Measurements from ENCODE around the gene CNTNAP2.

Gene CNTNAP2

DNA sequence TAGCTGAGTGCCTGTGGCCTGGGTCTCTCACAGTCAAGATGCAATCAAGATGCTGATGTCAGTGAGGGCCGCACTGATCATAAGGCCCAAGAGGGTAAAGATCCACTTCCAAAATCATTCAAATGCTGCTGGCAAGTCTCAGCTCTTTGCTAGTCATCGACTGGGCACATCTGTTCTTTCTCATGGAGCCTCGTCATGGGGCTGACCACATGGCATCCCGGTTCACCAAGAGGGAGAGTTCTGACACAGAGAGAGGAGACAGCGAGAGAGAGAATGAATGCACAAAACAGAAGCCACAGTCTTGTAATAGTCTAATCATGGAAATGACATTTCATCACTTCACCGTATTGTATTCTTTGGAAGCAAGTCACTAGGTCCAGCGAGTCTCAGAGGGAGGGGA is 1406.5 kb downstream of the CNTNAP2 start:
- no peak for DNase-seq

DNA sequence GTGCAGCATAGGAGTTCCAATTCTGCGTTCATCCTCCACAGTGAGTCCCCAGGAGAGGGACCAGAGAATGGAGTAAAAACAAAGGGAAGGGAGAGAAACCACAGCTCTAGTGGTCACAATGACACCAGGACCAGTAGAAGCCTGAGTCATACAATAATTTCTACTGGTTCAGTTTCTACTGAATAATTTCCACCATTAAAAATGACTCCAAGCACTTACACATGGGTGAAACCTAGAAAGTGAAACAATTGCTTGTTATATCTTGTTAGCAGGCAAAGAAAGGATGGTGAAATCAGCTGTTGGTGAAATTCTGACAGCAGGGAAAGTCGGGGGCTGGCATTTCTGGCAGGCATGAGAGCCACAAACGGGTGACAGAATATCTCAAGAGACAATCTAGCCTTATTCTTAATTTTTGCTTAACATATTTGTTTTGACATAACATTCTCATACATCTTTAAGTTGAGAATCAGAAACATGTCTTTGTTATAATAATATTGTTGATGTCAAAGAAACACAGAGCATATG is 1408.2 kb downstream of the CNTNAP2 start:
- DNase-seq = no peak

DNA sequence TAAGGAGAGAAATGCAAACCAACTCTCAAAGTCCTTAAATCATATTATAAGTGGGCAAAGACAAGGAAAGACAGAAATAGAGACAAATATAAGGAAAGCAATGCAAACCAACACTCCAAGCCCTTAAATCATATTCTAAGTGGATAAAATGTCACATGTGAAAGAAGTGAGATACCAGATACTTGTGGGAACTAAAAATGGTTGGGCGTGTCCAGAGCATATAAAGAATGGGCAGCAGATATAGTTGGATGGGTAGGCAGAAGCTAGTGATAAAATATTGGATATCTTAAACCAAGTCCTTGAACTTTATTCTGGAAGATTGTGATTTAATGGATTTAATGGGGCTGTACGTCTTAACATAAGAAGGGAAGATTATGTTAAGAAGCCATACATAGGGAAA is 1408.7 kb downstream of the CNTNAP2 start:
- no peak for DNase-seq

DNA sequence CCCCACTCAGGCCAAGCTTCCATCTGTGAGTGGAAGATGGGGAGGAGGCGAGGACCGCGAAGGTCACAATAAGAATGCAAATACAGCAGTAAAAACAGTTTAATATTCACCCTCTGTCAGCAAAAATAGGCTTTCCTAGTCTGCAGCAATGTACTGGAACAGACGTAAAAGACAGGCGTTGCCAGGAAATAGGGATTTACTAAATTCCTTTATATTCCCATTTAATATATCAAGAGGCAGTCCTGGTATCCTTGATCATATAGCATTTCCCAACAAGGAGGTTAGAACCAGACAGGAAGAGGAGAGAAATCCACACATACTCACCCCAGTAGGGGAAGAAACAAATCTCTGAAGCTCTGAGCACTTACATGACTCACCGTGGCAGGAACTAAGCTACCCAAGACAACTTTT is 1419.1 kb downstream of the CNTNAP2 start:
- DNase-seq = no peak

GRCh38 chr7:147539685-147540084 is 1423.1 kb downstream of the CNTNAP2 start:
- no peak for DNase-seq

DNA sequence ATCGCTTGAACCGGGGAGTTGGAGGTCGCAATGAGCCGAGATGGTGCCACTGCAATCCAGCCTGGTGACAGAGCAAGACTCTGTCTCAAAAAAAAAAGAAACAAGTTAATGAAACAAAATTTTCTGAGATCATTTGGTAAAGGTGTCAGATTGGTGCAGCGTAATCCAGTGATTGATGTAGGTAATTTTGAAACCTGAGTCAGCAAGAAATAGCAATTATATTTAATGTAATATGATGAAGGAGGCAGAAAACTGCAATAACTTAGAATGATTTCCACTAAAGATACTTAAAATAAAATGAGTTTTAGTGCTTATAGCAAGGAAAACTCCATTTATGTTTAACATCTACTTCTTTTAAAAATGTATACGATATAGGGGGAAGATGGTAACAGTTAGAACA is 1424.1 kb downstream of the CNTNAP2 start:
- no peak for DNase-seq

DNA sequence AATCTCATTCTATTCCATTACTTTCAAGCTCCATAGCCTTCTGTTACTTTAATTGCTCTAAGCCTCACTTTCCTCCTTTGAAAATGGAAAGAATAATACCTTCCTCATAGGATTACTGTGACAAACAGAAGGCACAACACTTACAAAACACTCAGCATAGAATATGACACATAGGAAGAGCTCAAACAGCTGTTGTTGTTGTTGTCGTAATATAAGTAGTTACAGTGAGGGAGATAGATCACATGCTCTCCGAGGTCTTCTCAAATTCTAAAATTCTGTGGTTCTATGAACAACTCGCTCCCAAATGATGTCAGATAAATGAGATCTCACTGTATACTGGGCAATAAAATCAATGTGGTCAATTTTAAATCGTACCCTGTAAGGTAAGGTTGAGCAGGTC is 1424.7 kb downstream of the CNTNAP2 start:
- no peak for DNase-seq

DNA sequence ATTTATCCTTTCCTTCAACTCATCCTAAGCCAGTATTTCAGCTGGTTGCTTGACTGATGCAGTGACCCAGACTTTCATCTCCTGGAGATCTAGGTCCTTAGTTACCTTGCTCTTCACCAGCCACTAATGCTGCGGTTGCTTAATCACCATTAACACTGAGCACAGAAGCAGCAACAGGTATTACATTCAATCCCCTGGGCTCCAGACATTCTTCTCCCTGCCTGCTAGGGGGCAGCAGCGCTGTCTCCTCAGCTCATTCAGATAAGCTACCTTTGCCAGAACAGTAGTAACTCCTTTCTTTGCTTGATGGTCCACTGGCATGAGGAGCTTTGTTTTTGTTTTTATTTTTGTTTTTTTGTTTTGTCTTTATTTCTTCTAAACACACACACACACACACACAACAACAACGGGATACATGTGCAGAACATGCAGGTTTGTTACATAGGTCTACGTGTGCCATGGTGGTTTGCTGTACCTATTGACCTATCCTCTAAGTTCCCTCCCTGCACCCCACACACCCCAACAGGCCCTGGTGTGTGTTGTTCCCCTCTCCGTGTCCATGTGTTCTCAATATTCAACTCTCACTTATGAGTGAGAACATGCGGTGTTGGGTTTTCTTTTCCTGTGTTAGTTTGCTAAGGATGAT is 1430.8 kb downstream of the CNTNAP2 start:
- peak; percentile 16 for DNase-seq

DNA sequence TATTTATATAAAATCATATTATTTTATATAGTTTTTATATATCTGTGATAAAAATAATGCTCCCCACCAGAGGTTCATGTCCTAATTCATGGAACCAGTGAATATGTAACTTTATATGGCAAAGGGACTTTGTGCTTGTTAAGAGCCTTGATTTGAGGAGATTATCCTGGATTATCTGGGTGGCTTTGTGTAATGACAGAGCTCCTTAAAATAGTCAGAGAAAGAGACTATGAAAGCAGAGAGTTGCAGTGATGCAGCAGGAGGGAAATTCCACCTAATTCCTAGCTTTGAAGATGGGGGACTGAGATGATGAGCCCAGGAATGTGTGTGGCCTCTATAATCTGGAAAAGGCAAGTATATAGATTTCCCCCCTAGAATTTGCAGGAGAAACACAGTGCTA is 1439.7 kb downstream of the CNTNAP2 start:
- no peak for DNase-seq

DNA sequence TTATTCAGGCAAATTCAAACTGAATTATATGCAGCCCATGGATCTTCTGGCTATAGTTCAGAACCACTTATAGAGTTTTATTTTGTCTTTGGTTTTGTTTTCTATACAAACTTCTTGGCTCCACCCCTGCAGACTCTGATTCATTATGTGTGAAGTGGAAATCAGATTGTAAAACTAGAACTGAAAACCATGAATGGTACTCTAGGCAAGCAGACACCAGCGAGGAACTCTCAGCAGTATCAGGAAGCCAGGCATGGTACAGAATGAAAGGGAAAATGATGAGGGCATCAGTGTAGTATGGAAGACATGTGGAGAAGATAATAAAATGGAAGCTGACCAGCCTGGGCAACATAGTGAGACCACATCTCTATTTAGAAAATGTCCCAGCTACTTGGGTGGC is 1447.1 kb downstream of the CNTNAP2 start:
- no peak for DNase-seq

- no peak for DNase-seq
Observed at GRCh38 chr7:147564786-147565476, 1448.3 kb downstream of the CNTNAP2 start.

- no peak for DNase-seq
Observed at GRCh38 chr7:147567043-147567442, 1450.4 kb downstream of the CNTNAP2 start.

DNA sequence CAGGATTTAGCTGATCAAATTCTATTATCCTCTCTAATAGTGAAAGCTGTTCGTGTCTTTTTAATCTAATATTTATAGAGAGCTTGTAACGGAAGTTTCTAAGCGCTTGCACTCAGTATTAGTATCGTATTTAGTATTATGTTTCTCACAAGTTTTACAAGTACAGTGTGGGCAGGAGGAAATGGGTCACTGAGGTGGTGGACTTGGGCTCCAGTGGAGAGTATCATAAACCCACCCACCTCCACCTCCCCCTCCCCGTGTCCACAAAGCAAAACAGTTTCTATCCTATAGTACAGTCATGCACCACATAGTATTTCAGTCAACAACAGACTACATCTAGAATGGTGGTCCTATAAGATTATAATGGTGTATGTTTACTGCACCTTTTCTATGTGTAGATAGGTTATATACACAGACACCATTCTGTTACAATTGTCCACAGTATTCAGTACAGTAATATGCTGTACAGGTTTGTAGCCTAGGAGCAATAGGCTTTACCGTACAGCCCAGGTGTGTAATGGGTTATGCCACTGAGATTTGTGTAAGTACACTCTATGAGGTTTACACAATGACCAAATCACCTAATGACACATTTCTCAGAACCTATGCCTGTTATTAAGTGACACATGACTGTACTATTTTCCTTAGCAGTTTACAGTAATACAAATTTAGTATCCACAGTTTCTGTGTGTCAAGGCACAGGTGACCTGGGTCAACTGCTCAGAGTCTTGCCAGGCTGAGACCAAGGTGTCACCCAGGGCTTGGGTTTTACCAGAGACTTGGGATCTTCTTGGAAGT is 1452.7 kb downstream of the CNTNAP2 start:
- DNase-seq = no peak

GRCh38 chr7:147570390-147570789 is 1453.8 kb downstream of the CNTNAP2 start:
- DNase-seq = no peak

DNA sequence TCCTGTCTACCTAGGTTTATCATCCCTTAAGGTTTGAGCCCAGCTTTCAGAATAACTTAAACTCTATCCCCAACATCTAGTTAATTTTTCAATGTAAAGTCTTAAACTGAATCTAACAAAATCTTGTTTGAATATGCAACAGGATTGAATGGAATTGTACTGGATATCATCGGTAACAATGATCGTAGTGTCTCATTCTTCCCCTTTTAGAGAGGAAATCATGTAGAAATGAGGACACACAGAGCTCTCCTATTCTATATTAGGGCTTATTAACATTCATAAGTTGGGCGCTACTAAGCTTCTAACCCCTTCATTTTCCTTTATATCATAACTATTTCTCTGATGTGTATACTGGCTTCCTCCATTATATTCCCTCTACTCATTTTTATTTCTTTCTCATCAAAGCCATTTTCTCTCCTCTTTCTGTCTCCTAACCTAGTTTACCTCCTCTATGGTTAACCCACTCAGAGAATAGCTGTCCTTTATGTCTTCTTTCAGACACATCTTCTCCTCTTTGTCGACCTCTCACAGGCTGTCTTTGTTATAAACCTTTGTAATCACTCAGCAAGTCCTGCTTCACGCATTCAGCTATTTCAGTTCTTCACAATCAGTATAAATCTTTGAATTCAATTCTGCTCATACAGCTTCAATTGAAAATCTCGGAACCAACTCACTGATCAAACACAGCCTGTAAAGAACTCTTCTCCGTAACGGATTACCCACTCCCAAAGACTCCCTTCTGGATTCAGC is 1455.0 kb downstream of the CNTNAP2 start:
- DNase-seq = no peak

GRCh38 chr7:147578196-147578595 is 1461.6 kb downstream of the CNTNAP2 start:
- no peak for DNase-seq

GRCh38 chr7:147579148-147579547 is 1462.5 kb downstream of the CNTNAP2 start:
- no peak for DNase-seq

DNA sequence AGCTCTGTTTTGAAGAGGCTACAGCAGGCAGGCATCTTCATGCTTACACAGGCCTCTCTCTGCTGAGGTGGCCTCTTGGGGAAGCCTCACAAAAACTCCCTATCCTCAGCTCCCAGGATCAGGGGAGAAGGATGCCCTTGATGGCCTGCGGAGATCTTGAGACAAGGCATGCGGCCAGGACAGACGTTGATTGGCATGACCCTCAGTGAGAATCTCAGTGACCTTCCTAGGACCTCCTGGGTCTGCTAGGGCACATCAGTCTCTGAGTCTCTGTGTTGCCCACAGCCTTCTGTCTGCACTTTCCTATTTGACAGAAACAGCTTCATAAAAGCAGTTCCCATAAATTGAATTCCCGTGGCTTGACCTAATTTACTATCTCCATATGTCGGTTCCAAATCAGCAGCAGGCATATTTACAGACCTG is 1468.2 kb downstream of the CNTNAP2 start:
- no peak for DNase-seq

- no peak for DNase-seq
Observed at GRCh38 chr7:147586110-147586509, 1469.5 kb downstream of the CNTNAP2 start.

DNA sequence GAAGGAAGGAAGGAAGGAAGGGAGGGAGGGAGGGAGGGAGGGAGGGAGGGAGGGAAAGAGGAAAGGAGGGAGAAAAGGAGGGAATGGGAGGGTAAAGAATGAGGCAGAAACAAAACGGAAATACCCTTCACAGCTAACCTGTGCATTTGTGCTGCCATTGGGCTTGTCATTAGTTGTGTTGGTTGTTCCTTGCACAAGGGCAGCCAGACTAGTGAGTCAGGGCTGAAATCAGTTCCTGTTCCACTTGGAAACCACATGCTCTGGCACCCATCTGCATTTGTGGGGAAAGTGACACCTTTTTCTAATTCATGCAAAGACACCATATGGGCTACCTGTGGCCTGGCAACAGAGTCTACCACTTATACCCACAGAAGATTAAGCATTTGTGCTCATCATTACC is 1469.9 kb downstream of the CNTNAP2 start:
- no peak for DNase-seq

DNA sequence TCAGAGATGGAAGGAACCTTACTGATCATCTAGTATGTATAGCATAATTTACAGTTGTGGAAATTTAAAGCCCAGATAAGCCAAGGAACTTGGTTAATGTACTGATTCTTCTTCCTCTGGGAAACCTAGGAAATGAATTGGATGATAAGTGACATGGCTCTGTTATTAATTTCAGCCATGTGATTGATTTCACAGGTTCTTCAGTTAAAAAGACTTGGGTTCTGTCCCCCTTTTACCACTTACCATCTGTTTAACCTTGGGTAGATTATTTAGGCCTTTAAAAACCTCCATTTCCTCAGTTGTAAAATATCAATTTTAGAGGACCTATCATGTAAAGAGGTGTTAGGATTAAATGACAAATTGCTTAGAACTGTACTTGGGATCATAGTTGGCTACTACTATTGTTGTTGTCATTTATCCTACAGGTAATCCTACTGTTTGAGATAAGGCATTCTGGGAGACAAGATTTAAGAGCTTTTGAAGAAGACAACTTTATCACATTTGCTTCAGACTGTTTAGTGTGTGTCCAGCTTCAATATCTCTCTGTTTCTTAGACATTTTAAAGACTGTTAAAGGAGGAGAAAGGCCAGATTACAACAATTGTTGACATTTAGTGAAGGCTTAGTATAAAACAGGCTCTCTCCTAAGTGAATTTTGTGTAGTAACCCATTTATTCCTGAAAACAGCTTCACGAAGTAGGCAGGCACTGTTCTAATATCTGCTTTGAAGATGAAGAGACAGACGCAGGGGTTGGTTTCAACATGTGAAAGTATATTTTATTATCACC is 1476.9 kb downstream of the CNTNAP2 start:
- DNase-seq = no peak

- no peak for DNase-seq
Observed at GRCh38 chr7:147595042-147595441, 1478.4 kb downstream of the CNTNAP2 start.
